Adrenal gland (tissue), 5 donors: ENCODE results near the gene SPATS2.

ENCODE experiments used
- POLR2A ChIP-seq, 2 donors: fragments of 450-650 bp; IDR thresholded peaks; one replicate each; pipeline ENCODE4 v1.6.1; 2017; ENCODE audit warnings: antibody characterized with exemption in 2 of 2, mild to moderate bottlenecking in 2 of 2, moderate library complexity in 1 of 2
- TF ChIP-seq, protein P1 (sequence below), 6 experiments: fragments of 450-650 bp in 4 of 6; fragments of 200-600 bp in 2 of 6; sonication (generic) in 1 of 6; IDR thresholded peaks; 1 replicate in 5 of 6; 2 replicates in 1 of 6; pipeline versions ENCODE4 v1.5.1 to v1.8.0; 2016 to 2021; ENCODE audit warnings: antibody characterized with exemption in 6 of 6, mild to moderate bottlenecking in 2 of 6, moderate library complexity in 1 of 6
- donor health status: DM: no; HTN: no; CAD: no.

DNA sequence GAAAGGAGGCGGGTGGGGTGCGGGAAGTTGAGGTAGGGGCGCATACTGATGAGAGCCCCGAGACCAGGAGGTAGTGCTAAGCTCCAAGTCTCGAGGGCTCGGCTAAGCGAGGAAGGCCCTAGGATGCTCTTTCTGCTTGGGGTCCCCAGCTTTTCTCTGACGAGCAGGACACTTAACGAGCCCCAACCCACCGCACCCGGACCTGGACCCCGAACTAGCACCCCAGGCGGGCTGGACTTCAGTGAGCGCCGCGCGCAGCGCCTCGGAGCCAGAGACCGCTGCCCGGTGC is 25.5 kb upstream of the SPATS2 start:
- TF ChIP-seq, protein P1, sequence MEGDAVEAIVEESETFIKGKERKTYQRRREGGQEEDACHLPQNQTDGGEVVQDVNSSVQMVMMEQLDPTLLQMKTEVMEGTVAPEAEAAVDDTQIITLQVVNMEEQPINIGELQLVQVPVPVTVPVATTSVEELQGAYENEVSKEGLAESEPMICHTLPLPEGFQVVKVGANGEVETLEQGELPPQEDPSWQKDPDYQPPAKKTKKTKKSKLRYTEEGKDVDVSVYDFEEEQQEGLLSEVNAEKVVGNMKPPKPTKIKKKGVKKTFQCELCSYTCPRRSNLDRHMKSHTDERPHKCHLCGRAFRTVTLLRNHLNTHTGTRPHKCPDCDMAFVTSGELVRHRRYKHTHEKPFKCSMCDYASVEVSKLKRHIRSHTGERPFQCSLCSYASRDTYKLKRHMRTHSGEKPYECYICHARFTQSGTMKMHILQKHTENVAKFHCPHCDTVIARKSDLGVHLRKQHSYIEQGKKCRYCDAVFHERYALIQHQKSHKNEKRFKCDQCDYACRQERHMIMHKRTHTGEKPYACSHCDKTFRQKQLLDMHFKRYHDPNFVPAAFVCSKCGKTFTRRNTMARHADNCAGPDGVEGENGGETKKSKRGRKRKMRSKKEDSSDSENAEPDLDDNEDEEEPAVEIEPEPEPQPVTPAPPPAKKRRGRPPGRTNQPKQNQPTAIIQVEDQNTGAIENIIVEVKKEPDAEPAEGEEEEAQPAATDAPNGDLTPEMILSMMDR (IDR thresholded peaks at IDR 0.05) = no peak
- no peak for TF ChIP-seq POLR2A (IDR thresholded peaks at IDR 0.05)
